Bronchial epithelial cell (primary cell): ENCODE measurements around the gene LDLRAD4. TPM values are rescaled to one million over a fixed set of nuclear protein-coding genes. Genes with fewer than 3 reads are reported as not detected.

ENCODE experiments used
- DNase-seq: peaks from one replicate; pipeline ENCODE4 v3.0.0-alpha.2; 2010; ENCODE audit warnings: low read depth
- FAIRE-seq: peaks from 2 replicates; lab custom pipeline; 2011; peaks lifted over from hg19 to GRCh38; lab: Jason Lieb, UNC
- H3K27me3 ChIP-seq: 2 replicates; pipeline ENCODE4 v1.5.1; 2011; ENCODE audit warnings: low read length; ENCODE audit not compliant: control insufficient read depth, insufficient read depth
- H3K36me3 ChIP-seq: 2 replicates; pipeline ENCODE4 v1.5.1; 2011; ENCODE audit warnings: low read length; ENCODE audit not compliant: control insufficient read depth, insufficient read depth
- H3K4me3 ChIP-seq: 2 replicates; pipeline ENCODE4 v1.5.1; 2011; ENCODE audit warnings: mild to moderate bottlenecking, low read depth, low read length, control low read depth
- total RNA-seq: library from RNA; depleted of rRNA; stranded (reverse); fragments of >200 nt; gene quantifications from 2 replicates; pipeline ENCODE4 v1.2.1, GENCODE V29; 2014
- TF ChIP-seq, protein P1 (sequence below): IDR thresholded peaks from 2 replicates; pipeline ENCODE4 v1.5.1; 2011; ENCODE audit warnings: mild to moderate bottlenecking, moderate library complexity, low read length, control low read depth, inconsistent platforms; ENCODE audit not compliant: insufficient read depth, severe bottlenecking

Gene LDLRAD4
- total RNA-seq, 1 donor from 2014 or later, result not detected

DNA sequence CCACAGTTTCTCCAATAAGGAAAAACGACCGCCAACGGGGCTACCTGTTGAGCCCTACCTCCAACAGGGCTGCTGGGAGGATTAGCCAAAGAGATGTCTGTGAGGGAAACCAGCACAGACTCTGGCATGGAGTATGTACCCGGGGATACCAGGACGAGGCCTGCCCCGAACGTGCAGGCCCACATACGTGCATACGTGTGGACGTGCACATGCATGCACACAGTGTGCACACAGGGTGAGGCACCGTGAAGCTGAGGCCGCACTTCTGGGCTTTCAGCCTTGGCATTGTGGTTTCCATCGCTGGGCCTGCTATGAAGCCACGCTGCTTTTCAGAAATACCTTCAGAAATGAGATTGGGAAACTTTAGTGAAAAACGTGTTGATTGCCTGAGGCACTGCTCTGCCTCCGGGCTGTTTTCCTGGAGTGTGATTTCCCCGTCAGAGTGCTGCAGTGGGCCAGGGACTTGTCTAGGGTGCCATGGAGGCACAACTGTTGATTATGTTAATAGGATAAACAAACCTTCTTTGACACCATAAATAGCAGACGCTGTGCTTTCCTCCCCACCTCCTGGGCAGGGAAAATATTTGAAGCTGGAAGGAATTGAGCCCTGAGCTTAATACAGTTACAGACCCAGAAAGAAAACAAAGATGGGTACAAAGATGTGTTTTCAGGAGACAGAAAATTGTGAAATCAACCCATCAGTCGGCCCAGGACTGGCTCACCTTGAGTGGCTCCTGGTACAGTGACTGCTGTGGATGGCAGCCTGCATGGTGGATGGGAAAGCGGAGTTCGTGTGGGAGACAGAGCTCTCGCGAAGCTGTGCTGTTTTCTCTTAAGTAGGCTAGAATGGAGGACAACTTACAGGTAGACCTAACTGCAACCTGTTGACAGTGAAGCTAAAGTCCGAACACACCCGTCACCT, 325.5 kb downstream of the LDLRAD4 start:
- no peak for FAIRE-seq
- TF ChIP-seq, protein P1, sequence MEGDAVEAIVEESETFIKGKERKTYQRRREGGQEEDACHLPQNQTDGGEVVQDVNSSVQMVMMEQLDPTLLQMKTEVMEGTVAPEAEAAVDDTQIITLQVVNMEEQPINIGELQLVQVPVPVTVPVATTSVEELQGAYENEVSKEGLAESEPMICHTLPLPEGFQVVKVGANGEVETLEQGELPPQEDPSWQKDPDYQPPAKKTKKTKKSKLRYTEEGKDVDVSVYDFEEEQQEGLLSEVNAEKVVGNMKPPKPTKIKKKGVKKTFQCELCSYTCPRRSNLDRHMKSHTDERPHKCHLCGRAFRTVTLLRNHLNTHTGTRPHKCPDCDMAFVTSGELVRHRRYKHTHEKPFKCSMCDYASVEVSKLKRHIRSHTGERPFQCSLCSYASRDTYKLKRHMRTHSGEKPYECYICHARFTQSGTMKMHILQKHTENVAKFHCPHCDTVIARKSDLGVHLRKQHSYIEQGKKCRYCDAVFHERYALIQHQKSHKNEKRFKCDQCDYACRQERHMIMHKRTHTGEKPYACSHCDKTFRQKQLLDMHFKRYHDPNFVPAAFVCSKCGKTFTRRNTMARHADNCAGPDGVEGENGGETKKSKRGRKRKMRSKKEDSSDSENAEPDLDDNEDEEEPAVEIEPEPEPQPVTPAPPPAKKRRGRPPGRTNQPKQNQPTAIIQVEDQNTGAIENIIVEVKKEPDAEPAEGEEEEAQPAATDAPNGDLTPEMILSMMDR, result no peak
- no peaks in the 10 kb centered on the region for H3K27me3 ChIP-seq

GRCh38 chr18:13544953-13545352, 326.4 kb downstream of the LDLRAD4 start:
- Histone ChIP-seq H3K36me3 (no peaks in the 10 kb centered on the region), H3K27me3 (no peaks in the 10 kb centered on the region), H3K4me3 (no peak overlapping the region)
- DNase-seq, result no peak
- FAIRE-seq, result no peak
- TF ChIP-seq, protein P1, result no peak

More for the DNA sequence above, 325.5 kb downstream of the LDLRAD4 start:
- Histone ChIP-seq H3K36me3 (no peaks in the 10 kb centered on the region), H3K4me3 (no peak overlapping the region)
- DNase-seq, result no peak

DNA sequence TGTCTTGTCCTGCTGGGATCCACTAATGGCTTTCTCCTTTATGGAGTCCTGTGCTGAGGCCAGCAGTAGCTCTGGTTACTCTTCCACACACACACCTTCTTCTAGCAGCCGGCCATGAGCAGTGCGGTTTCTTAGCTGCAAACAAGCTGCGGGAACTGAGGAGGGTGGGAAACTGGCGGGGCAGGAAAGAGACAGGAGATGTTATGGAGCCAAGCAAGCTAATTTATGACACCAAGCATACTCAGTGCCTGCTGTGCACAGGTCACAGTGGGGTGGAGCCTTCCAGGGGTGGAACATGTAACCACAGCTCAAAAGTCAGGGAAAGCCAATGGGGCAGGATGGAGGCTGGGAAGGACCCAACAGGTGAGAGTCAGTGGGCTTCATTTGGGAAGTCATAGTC, 327.0 kb downstream of the LDLRAD4 start:
- H3K4me3 ChIP-seq, result no peak overlapping the region
- no peaks in the 10 kb centered on the region for H3K36me3 ChIP-seq
- no peak for DNase-seq
- FAIRE-seq, result no peak
- H3K27me3 ChIP-seq, result no peaks in the 10 kb centered on the region
- TF ChIP-seq, protein P1, result no peak

DNA sequence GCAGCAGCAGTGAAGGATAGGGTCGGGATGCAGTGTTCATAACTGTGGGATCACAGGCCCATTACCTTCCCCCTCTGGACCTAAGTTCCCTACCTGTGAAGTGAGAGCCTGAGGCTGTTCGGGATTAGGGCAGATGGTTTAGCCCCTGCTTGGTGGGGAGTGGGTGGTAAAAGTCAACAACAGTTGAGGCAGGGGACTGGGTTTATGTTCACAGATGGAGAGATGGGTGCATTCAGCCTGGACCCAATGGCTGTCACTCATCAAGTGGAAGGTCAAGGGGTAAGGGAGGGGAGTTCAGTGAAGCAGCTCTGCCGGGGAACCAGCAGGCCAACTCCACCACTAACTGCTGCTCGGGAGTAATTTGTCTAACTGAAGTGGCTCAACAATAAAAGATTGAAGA, 327.4 kb downstream of the LDLRAD4 start:
- FAIRE-seq, result no peak
- TF ChIP-seq, protein P1, result no peak
- Histone ChIP-seq H3K4me3 (no peak overlapping the region), H3K27me3 (no peaks in the 10 kb centered on the region), H3K36me3 (no peaks in the 10 kb centered on the region)
- no peak for DNase-seq

DNA sequence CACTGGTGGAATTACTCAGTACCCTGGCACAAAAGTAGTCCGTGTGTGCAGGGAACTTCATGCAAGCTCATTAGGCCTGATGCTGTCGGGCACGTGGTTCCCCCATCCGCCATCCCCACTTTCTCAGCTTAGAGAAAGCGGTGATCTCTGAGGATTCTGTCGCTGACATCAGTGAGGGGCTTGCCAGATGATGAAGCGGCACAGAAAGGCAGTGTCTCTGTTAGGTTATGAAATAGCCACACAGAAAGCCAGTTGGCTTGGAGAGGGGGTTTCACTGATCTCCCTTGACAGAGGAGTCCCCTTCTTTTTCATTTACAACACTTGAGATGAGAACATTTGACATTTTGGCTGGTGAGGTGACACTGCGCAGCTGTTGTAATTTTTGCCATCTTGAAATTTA, 328.1 kb downstream of the LDLRAD4 start:
- H3K4me3 ChIP-seq, result no peak overlapping the region
- DNase-seq (no peak), FAIRE-seq (no peak)
- H3K36me3 ChIP-seq, result no peaks in the 10 kb centered on the region
- no peaks in the 10 kb centered on the region for H3K27me3 ChIP-seq
- TF ChIP-seq, protein P1, result no peak

- FAIRE-seq (no peak), DNase-seq (no peak)
- TF ChIP-seq, protein P1, result no peak
- Histone ChIP-seq H3K27me3 (no peaks in the 10 kb centered on the region), H3K36me3 (no peaks in the 10 kb centered on the region), H3K4me3 (no peak overlapping the region)
Measured at GRCh38 chr18:13547347-13547746, 328.8 kb downstream of the LDLRAD4 start.
